HFFc6 (cell line): ENCODE results near the gene EGFR. TPM values are rescaled to one million over a fixed set of nuclear protein-coding genes. Genes with fewer than 3 reads are reported as not detected.
A peak's percentile ranks its signal among the peaks of the same experiment; 100 is the strongest.

Experiments used
- DNase-seq: peaks from one replicate; pipeline ENCODE4 v3.0.0-alpha.2; 2018
- H3K27ac Mint-ChIP-seq: 2 replicates; pipeline ENCODE4 v1.8.0; 2020; ENCODE audit warnings: mild to moderate bottlenecking, mixed read lengths
- H3K27me3 Mint-ChIP-seq: 2 replicates; pipeline ENCODE4 v1.8.0; 2021; ENCODE audit warnings: mild to moderate bottlenecking, moderate library complexity, mixed read lengths; ENCODE audit not compliant: insufficient read depth
- H3K36me3 Mint-ChIP-seq: 2 replicates; pipeline ENCODE4 v1.8.0; 2021; ENCODE audit warnings: low read depth, mixed read lengths
- H3K4me1 Mint-ChIP-seq: 2 replicates; pipeline ENCODE4 v1.8.0; 2020; ENCODE audit warnings: low read depth, mixed read lengths
- H3K4me3 Mint-ChIP-seq: 2 replicates; pipeline ENCODE4 v1.8.0; 2020; ENCODE audit warnings: mild to moderate bottlenecking, moderate library complexity, mixed read lengths
- H3K9me3 Mint-ChIP-seq: 2 replicates; pipeline ENCODE4 v1.8.0; 2020; ENCODE audit warnings: mild to moderate bottlenecking, mixed read lengths
- total RNA-seq, 6 experiments: library from RNA; stranded (reverse); fragmentation: NEBNext Ultra II Directional; extraction: Animal tissue kit (Norgen Biotek cat#: 25700); gene quantifications; 2 replicates in 1 of 6; 3 replicates in 5 of 6; pipeline ENCODE4 v1.2.3, GENCODE V29; 2021
- TF ChIP-seq, protein P1 (sequence below): fragments of 200-600 bp; sonication (generic); IDR thresholded peaks from 2 replicates; pipeline ENCODE4 v1.5.0; 2021; ENCODE audit warnings: antibody characterized with exemption, mild to moderate bottlenecking

EGFR gene
- total RNA-seq, 6 experiments from 2014 or later = 69.9 to 87.2 (median 77.0) TPM

DNA sequence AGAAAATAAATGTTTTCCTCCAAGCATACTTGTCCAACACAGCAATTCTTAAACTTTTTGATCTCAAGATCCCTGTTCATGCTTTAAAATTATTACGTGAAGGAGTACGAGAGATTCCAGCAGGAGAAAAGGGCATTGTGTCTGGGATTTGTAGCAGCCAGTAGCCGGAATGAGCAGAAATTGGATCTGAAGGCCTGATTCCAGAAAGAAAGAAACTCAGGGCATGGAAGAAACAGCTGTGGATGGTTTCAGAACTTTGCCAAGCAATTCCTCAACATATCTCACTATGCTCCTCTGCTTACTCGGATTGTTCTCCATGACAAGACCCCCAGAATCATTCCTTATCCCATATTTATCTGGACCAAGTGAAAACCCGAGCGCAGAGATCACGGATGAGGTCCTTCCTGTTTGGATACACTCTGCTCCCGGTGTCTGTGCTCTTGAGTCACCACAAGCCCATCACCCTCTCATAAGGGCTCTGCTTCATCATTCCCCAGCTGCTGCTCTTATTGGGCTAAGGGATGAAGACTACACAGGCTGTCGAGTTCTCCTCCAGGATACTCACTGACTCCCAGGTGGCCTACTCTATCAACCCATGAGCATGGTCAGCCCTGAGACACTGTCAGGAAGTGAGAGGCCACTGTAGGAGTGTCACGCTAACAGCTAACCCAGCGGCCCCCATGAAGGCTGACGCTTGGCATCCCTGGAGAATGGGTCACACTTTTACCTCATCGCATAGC, 225.4 kb downstream of the EGFR start:
- TF ChIP-seq, protein P1, sequence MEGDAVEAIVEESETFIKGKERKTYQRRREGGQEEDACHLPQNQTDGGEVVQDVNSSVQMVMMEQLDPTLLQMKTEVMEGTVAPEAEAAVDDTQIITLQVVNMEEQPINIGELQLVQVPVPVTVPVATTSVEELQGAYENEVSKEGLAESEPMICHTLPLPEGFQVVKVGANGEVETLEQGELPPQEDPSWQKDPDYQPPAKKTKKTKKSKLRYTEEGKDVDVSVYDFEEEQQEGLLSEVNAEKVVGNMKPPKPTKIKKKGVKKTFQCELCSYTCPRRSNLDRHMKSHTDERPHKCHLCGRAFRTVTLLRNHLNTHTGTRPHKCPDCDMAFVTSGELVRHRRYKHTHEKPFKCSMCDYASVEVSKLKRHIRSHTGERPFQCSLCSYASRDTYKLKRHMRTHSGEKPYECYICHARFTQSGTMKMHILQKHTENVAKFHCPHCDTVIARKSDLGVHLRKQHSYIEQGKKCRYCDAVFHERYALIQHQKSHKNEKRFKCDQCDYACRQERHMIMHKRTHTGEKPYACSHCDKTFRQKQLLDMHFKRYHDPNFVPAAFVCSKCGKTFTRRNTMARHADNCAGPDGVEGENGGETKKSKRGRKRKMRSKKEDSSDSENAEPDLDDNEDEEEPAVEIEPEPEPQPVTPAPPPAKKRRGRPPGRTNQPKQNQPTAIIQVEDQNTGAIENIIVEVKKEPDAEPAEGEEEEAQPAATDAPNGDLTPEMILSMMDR = no peak
- H3K27me3 Mint-ChIP-seq = peaks cover 2% of the 10 kb centered on the region
- peaks cover 46% of the 10 kb centered on the region for H3K4me1 Mint-ChIP-seq
- no peak overlapping the region for H3K27ac Mint-ChIP-seq
- DNase-seq = no peak
- no peaks in the 10 kb centered on the region for H3K9me3 Mint-ChIP-seq
- no peak overlapping the region for H3K4me3 Mint-ChIP-seq
- H3K36me3 Mint-ChIP-seq = no peaks in the 10 kb centered on the region

GRCh38 chr7:55245271-55245723, 226.5 kb downstream of the EGFR start:
- Mint-ChIP-seq H3K9me3 (no peaks in the 10 kb centered on the region), H3K4me1 (peaks cover 49% of the 10 kb centered on the region), H3K27me3 (peaks cover 1% of the 10 kb centered on the region; the same call in 1 of the 2 replicates), H3K4me3 (peak overlapping the region; percentile 16; the same call in 1 of the 2 replicates), H3K36me3 (no peaks in the 10 kb centered on the region), H3K27ac (no peak overlapping the region; the same call in 1 of the 2 replicates)
- DNase-seq = peak; percentile 62
- TF ChIP-seq, protein P1 = no peak

DNA sequence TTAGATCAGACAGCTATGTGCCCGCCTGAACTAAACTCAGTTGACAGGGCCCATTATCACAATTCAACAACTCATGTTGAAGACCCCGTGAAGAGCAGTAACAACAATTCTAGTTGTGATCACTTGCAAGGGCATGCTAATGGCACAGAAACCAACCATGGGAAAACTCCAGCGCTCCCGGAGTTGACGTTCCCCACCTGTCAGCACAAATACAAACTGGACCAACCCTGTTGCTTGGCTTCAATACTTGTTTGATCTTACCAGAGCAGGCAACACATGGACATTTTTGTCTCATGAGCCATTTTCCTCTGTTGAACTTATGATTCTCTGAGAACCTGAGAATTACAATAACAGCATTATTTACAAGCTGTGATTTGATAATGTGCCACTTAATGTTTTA, 227.4 kb downstream of the EGFR start:
- DNase-seq = no peak
- H3K27me3 Mint-ChIP-seq = no peaks in the 10 kb centered on the region
- no peaks in the 10 kb centered on the region for H3K36me3 Mint-ChIP-seq

GRCh38 chr7:55247428-55247827, 228.6 kb downstream of the EGFR start:
- H3K36me3 Mint-ChIP-seq = no peaks in the 10 kb centered on the region
- H3K4me1 Mint-ChIP-seq = peaks cover 61% of the 10 kb centered on the region
- peak overlapping the region; percentile 16; the same call in 1 of the 2 replicates for H3K27ac Mint-ChIP-seq
- H3K9me3 Mint-ChIP-seq = no peaks in the 10 kb centered on the region
- no peak overlapping the region for H3K4me3 Mint-ChIP-seq
- TF ChIP-seq, protein P1 = no peak
- peak; percentile 13 for DNase-seq
- H3K27me3 Mint-ChIP-seq = no peaks in the 10 kb centered on the region

More for the DNA sequence above, 227.4 kb downstream of the EGFR start:
- no peaks in the 10 kb centered on the region for H3K9me3 Mint-ChIP-seq
- no peak overlapping the region for H3K4me3 Mint-ChIP-seq
- H3K4me1 Mint-ChIP-seq = peaks cover 54% of the 10 kb centered on the region
- TF ChIP-seq, protein P1 = no peak
- no peak overlapping the region for H3K27ac Mint-ChIP-seq

DNA sequence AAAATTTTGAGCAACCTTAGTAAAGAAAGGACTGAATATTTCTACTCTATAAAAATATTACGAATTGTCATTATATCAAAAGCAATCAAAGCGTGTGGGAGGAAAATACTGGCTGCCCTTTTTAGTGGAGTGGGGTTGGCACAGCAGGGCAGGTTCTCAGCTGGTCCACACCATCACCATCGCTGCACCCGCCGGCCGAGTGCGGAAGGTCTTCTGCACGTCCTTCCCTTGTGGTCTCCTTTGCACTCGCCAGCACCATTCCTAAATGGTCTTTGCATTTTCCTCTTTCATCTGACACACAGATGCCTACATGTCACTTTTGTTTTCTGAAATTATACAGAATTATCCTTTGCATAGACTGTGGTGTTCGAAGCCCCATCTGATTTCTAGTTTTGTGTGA, 229.7 kb downstream of the EGFR start:
- TF ChIP-seq, protein P1 = no peak
- no peaks in the 10 kb centered on the region for H3K9me3 Mint-ChIP-seq
- H3K4me3 Mint-ChIP-seq = no peak overlapping the region

More for the DNA sequence above, 229.7 kb downstream of the EGFR start:
- Mint-ChIP-seq H3K4me1 (peaks cover 65% of the 10 kb centered on the region), H3K27ac (no peak overlapping the region), H3K27me3 (no peaks in the 10 kb centered on the region; the same call in 1 of the 2 replicates), H3K36me3 (no peaks in the 10 kb centered on the region)
- no peak for DNase-seq
